H1 (cell line): ENCODE data around the gene USP49. TPM values are rescaled to one million over a fixed set of nuclear protein-coding genes. Genes with fewer than 3 reads are reported as not detected.

Source experiments
- CTCF ChIA-PET: fragments of 300-600 bp; sonication (Branson Sonifier 250); formaldehyde crosslinking; loops from one replicate; lab custom pipeline; 2021; ENCODE audit not compliant: partially characterized antibody; lab: Charles Lee
- POLR2A ChIA-PET: fragments of 300-600 bp; sonication (Branson Sonifier 250); formaldehyde crosslinking; loops from one replicate; lab custom pipeline; 2021; ENCODE audit warnings: inconsistent platforms; ENCODE audit not compliant: partially characterized antibody; lab: Charles Lee
- DNase-seq, 2 experiments: peaks; one replicate each; pipeline versions ENCODE4 v3.0.0 to v3.0.0-alpha.2; 2010 to 2022; ENCODE audit warnings: low spot score in 2 of 2, low read depth in 1 of 2, mixed read lengths in 1 of 2
- FAIRE-seq: peaks from 2 replicates; lab custom pipeline; 2011; peaks lifted over from hg19 to GRCh38; lab: Jason Lieb, UNC
- H2AFZ ChIP-seq: 2 replicates; pipeline ENCODE4 v1.8.1; 2012; ENCODE audit warnings: low read length, inconsistent platforms
- H2AK5ac ChIP-seq: 2 replicates; pipeline ENCODE4 v1.6.1; 2013; ENCODE audit warnings: low read depth, low read length
- H2BK120ac ChIP-seq: replicated peaks from 2 replicates; pipeline ENCODE3; 2013; ENCODE audit warnings: low read depth, low read length, inconsistent platforms
- H2BK12ac ChIP-seq: 2 replicates; pipeline ENCODE4 v1.6.1; 2013; ENCODE audit warnings: low read depth, low read length
- H2BK15ac ChIP-seq: 2 replicates; pipeline ENCODE4 v1.6.1; 2013; ENCODE audit warnings: low read length
- H2BK20ac ChIP-seq: 2 replicates; pipeline ENCODE4 v1.6.1; 2013; ENCODE audit warnings: low read length
- H2BK5ac ChIP-seq: 2 replicates; pipeline ENCODE4 v1.6.1; 2013; ENCODE audit warnings: low read depth, low read length
- H3K14ac ChIP-seq: 2 replicates; pipeline ENCODE4 v1.6.1; 2013; ENCODE audit warnings: inconsistent platforms; ENCODE audit not compliant: insufficient read length
- H3K18ac ChIP-seq: 2 replicates; pipeline ENCODE4 v1.6.1; 2013; ENCODE audit warnings: low read length; ENCODE audit errors: extremely low read depth
- H3K23ac ChIP-seq: 2 replicates; pipeline ENCODE4 v1.6.1; 2013; ENCODE audit warnings: inconsistent platforms; ENCODE audit not compliant: insufficient read length
- H3K23me2 ChIP-seq: 2 replicates; pipeline ENCODE4 v1.6.1; 2013; ENCODE audit warnings: low read depth, low read length
- H3K27ac ChIP-seq: 2 replicates; pipeline ENCODE4 v1.6.1; 2011; ENCODE audit warnings: low read depth, low read length, inconsistent platforms
- H3K27me3 ChIP-seq, 4 experiments: replicated peaks in 1 of 4; 1 replicate in 1 of 4; 2 replicates in 3 of 4; pipeline versions ENCODE4 v1.6.1 to v1.8.1; 2011 to 2013; ENCODE audit warnings: low read length in 3 of 4, mild to moderate bottlenecking in 3 of 4, inconsistent platforms in 2 of 4, mixed read lengths in 2 of 4, moderate library complexity in 1 of 4; ENCODE audit not compliant: control insufficient read depth in 3 of 4, insufficient read depth in 3 of 4; ENCODE audit errors: extremely low read depth in 1 of 4
- H3K36me3 ChIP-seq, 4 experiments: 2 replicates each; pipeline versions ENCODE4 v1.6.1 to v1.8.1; 2011 to 2013; ENCODE audit warnings: mild to moderate bottlenecking in 4 of 4, low read length in 3 of 4, moderate library complexity in 2 of 4, control low read depth in 1 of 4, inconsistent platforms in 1 of 4; ENCODE audit not compliant: insufficient read depth in 4 of 4, control insufficient read depth in 2 of 4
- H3K4ac ChIP-seq: replicated peaks from 2 replicates; pipeline ENCODE3; 2013; ENCODE audit warnings: low read length, low read depth, mixed read lengths, inconsistent platforms; ENCODE audit not compliant: insufficient read length
- H3K4me1 ChIP-seq, 4 experiments: replicated peaks in 1 of 4; 1 replicate in 1 of 4; 2 replicates in 3 of 4; pipeline versions ENCODE4 v1.6.1 to v1.8.1; 2011 to 2013; ENCODE audit warnings: low read length in 3 of 4, inconsistent platforms in 2 of 4, mixed read lengths in 1 of 4; ENCODE audit not compliant: insufficient read depth in 4 of 4, control insufficient read depth in 3 of 4
- H3K4me2 ChIP-seq, 2 experiments: 2 replicates each; pipeline versions ENCODE4 v1.6.1 to v1.8.1; 2011 to 2013; ENCODE audit warnings: low read depth in 2 of 2, low read length in 2 of 2, control low read depth in 1 of 2, inconsistent platforms in 1 of 2, mild to moderate bottlenecking in 1 of 2; ENCODE audit not compliant: insufficient read depth in 1 of 2
- H3K4me3 ChIP-seq, 4 experiments: fragments of 200-600, 300-600 bp in 1 of 4; sonication (generic), shearing (Covaris generic), sonication (Bioruptor Twin) in 1 of 4; 2 replicates each; pipeline versions ENCODE4 v1.5.1 to v1.8.1; 2011 to 2016; ENCODE audit warnings: low read length in 4 of 4, low read depth in 3 of 4, control low read depth in 2 of 4, inconsistent platforms in 2 of 4, mild to moderate bottlenecking in 2 of 4, mixed read lengths in 1 of 4, moderate library complexity in 1 of 4; ENCODE audit not compliant: insufficient read depth in 2 of 4; ENCODE audit errors: extremely low read depth in 1 of 4
- H3K56ac ChIP-seq: replicated peaks from 2 replicates; pipeline ENCODE3; 2013; ENCODE audit warnings: low read depth, mild to moderate bottlenecking, mixed read lengths, low read length, inconsistent platforms; ENCODE audit not compliant: insufficient read length
- H3K79me1 ChIP-seq: 2 replicates; pipeline ENCODE4 v1.6.1; 2013; ENCODE audit warnings: low read depth, low read length, control low read depth
- H3K79me2 ChIP-seq, 2 experiments: 2 replicates each; pipeline versions ENCODE4 v1.6.1 to v1.8.1; 2012 to 2013; ENCODE audit warnings: low read length in 2 of 2, mild to moderate bottlenecking in 2 of 2, inconsistent platforms in 1 of 2; ENCODE audit not compliant: insufficient read depth in 2 of 2, control insufficient read depth in 1 of 2
- H3K9ac ChIP-seq, 4 experiments: replicated peaks in 1 of 4; 1 replicate in 1 of 4; 2 replicates in 3 of 4; pipeline versions ENCODE4 v1.6.1 to v1.8.1; 2011 to 2013; ENCODE audit warnings: low read depth in 3 of 4, low read length in 3 of 4, control low read depth in 2 of 4, mild to moderate bottlenecking in 2 of 4, moderate library complexity in 2 of 4, inconsistent platforms in 1 of 4; ENCODE audit errors: extremely low read depth in 1 of 4
- H3K9me3 ChIP-seq, 2 experiments: 2 replicates each; pipeline versions ENCODE4 v1.6.1 to v1.8.1; 2012 to 2013; ENCODE audit warnings: mild to moderate bottlenecking in 2 of 2, moderate library complexity in 2 of 2, control low read depth in 1 of 2, inconsistent platforms in 1 of 2, low read depth in 1 of 2, low read length in 1 of 2, mixed read lengths in 1 of 2; ENCODE audit not compliant: insufficient read depth in 2 of 2
- H4K20me1 ChIP-seq, 2 experiments: replicated peaks in 1 of 2; 2 replicates each; pipeline versions ENCODE3 to v1.8.1; 2011 to 2013; ENCODE audit warnings: inconsistent platforms in 2 of 2, low read length in 2 of 2, mild to moderate bottlenecking in 1 of 2; ENCODE audit not compliant: insufficient read depth in 2 of 2, control insufficient read depth in 1 of 2
- H4K5ac ChIP-seq: 2 replicates; pipeline ENCODE4 v1.6.1; 2013; ENCODE audit warnings: low read length, low read depth, mixed read lengths, inconsistent platforms; ENCODE audit not compliant: insufficient read length
- H4K8ac ChIP-seq: 2 replicates; pipeline ENCODE4 v1.8.0; 2013; ENCODE audit warnings: mild to moderate bottlenecking, moderate library complexity, low read length, inconsistent platforms; ENCODE audit not compliant: insufficient read depth; ENCODE audit errors: extremely low read depth
- H4K91ac ChIP-seq: replicated peaks from 2 replicates; pipeline ENCODE3; 2013; ENCODE audit warnings: low read length, mixed read lengths, inconsistent platforms; ENCODE audit not compliant: insufficient read length
- CTBP2 ChIP-seq: IDR thresholded peaks from 2 replicates; pipeline ENCODE4 v1.7.0; 2011; ENCODE audit warnings: borderline replicate concordance, mild to moderate bottlenecking, moderate library complexity, mixed read lengths, low read length; ENCODE audit not compliant: insufficient read depth, insufficient read length
- TEAD4 ChIP-seq: IDR thresholded peaks from 2 replicates; pipeline ENCODE4 v1.6.1; 2012; ENCODE audit warnings: low read depth, low read length, inconsistent platforms, mixed read lengths
- WGBS, 2 experiments: shearing (Covaris generic) in 1 of 2; methylation state at CpG; one replicate each; pipeline versions ENCODE4 v1.1.6 to v1.1.7; 2013 to 2015; ENCODE audit warnings: low lambda C conversion rate in 2 of 2, mixed read lengths in 2 of 2, inconsistent platforms in 1 of 2, low coverage in 1 of 2, missing lambda C conversion rate in 1 of 2; ENCODE audit not compliant: insufficient replicate concordance in 2 of 2, insufficient coverage in 1 of 2, insufficient read length in 1 of 2; ENCODE audit errors: extremely low coverage in 1 of 2, missing lambda C conversion rate in 1 of 2; 5-methylcytosine and 5-hydroxymethylcytosine counted together
- polyA plus RNA-seq, 7 experiments: library from polyadenylated mRNA; depleted of rRNA in 3 of 7; stranded (reverse) in 5 of 7; unstranded in 2 of 7; fragments of >200 nt in 5 of 7; fragments of 200-250 nt in 2 of 7; gene quantifications; 1 replicate in 5 of 7; 2 replicates in 1 of 7; 4 replicates in 1 of 7; pipeline versions ENCODE4 v1.2.1 to v1.2.3, GENCODE V29; 2011 to 2013; ENCODE audit warnings: missing spikeins in 2 of 7, mixed read lengths in 2 of 7
- total RNA-seq: library from RNA; stranded (reverse); fragmentation: NEBNext Ultra II Directional; extraction: Animal tissue kit (Norgen Biotek cat#: 25700); gene quantifications from 2 replicates; pipeline ENCODE4 v1.2.1, GENCODE V29; 2021

USP49 gene
- total and polyA plus RNA-seq, 2 of the 8 experiments (the other 6 are each of a cell fraction or from before 2014, with no cell fraction given) = 6.9 to 24.4 TPM

DNA sequence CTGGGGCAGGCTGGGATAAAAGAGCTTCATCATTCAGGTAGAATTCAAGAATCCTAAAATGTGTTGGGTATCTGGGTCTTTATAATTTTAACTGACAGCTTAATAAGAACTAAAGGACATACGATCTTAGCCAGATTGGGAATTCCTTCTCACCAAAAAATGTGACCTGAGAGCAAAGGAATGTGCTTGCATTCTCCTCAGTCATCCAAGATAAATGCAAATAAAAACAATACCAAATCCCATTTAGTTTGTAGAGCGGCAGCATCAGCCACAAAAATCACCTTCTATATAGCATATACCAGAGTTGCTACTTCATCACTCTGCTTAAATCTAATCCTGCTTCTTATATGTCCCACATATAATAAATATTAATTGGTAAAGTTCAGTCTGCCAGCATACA is 16.9 kb downstream of the USP49 start:
- peaks cover 0 to 7% of the 10 kb centered on the region in 2 experiments; a peak in 1 of 4 replicates for H3K79me2 ChIP-seq
- H3K4me3 ChIP-seq = no peak overlapping the region
- no peak overlapping the region for H3K9ac ChIP-seq
- H4K5ac ChIP-seq = no peak overlapping the region
- H2BK5ac ChIP-seq = no peak overlapping the region
- H2BK12ac ChIP-seq = no peak overlapping the region
- H2BK20ac ChIP-seq = no peak overlapping the region
- no peaks in the 10 kb centered on the region for H3K4me1 ChIP-seq
- no peak overlapping the region for H3K56ac ChIP-seq
- TF ChIP-seq CTBP2 (no peak), TEAD4 (peak; percentile 69; the same call in 1 of the 2 replicates)
- no peak overlapping the region for H3K27ac ChIP-seq
- peak; percentile 36 for FAIRE-seq
- H3K14ac ChIP-seq = no peak overlapping the region
- no peak overlapping the region for H2BK15ac ChIP-seq
- H4K8ac ChIP-seq = no peak overlapping the region
- no peak overlapping the region for H2AK5ac ChIP-seq
- H3K36me3 ChIP-seq = no peaks in the 10 kb centered on the region
- no peaks in the 10 kb centered on the region; the same call in 1 of the 2 replicates for H3K79me1 ChIP-seq
- no peak overlapping the region for H4K91ac ChIP-seq
- H3K4ac ChIP-seq = no peak overlapping the region
- H3K4me2 ChIP-seq = no peak overlapping the region
- no peaks in the 10 kb centered on the region for H3K9me3 ChIP-seq
- H2AFZ ChIP-seq = no peak overlapping the region
- H3K23ac ChIP-seq = no peak overlapping the region
- H3K18ac ChIP-seq = no peak overlapping the region
- no peak overlapping the region for H2BK120ac ChIP-seq
- H3K23me2 ChIP-seq = no peaks in the 10 kb centered on the region
- ChIA-PET POLR2A (interaction anchor here (0.8 to 1.5 kb wide), 2 partner anchors 16 to 173 kb away, joined by 3 to 4 read pairs; partner anchors contain the start of gene TAF8), CTCF (interaction anchor here (0.9 to 1.4 kb wide), 5 partner anchors 8 to 165 kb away, joined by 3 to 5 read pairs (median 3); partner anchors contain the start of genes BYSL and MED20)
- H4K20me1 ChIP-seq = peaks cover 0 to 2% of the 10 kb centered on the region in 2 experiments
- H3K27me3 ChIP-seq = no peaks in the 10 kb centered on the region
- DNase-seq = no peak
- WGBS, 2 experiments = 67% methylated on average over 2 of the region's 2 CpGs; no CpG with 5 or more reads in 1 of the 2 experiments
